Right hindlimb (tissue), 1 donor: Measurements from ENCODE around the gene DHCR7.

Experiments
- DNase-seq: peaks from one replicate; pipeline ENCODE4 v3.0.0-alpha.2; 2018

The DHCR7 gene

GRCh38 chr11:71456294-71456693 lies 8.1 kb upstream of the DHCR7 start:
- DNase-seq: no peak

GRCh38 chr11:71454470-71455113 lies 6.4 kb upstream of the DHCR7 start:
- no peak for DNase-seq

- no peak for DNase-seq
These were observed 5.7 kb upstream of the DHCR7 start for GRCh38 chr11:71453918-71454304.

GRCh38 chr11:71453037-71453917 lies 5.1 kb upstream of the DHCR7 start, which contains the start of gene NADSYN1:
Gene NADSYN1 (plus strand): TSS chr11:71453203. CDS start chr11:71453297, 94 bp downstream.
- peak; percentile 98 for DNase-seq

- DNase-seq: no peak
These were observed 4.2 kb upstream of the DHCR7 start for GRCh38 chr11:71452199-71453036.

GRCh38 chr11:71451596-71452198 lies 3.5 kb upstream of the DHCR7 start:
- no peak for DNase-seq

- DNase-seq: no peak
These were observed 2.7 kb upstream of the DHCR7 start for GRCh38 chr11:71450939-71451338.

- no peak for DNase-seq
These were observed 2.3 kb upstream of the DHCR7 start for GRCh38 chr11:71450507-71450906.

GRCh38 chr11:71449596-71449995 lies 1.4 kb upstream of the DHCR7 start:
- no peak for DNase-seq

GRCh38 chr11:71447791-71448256 lies 369 bp downstream of the DHCR7 start:
- DNase-seq: peak; percentile 60

- DNase-seq: no peak
These were observed 1.1 kb downstream of the DHCR7 start for GRCh38 chr11:71446942-71447688.

- DNase-seq: no peak
These were observed 2.0 kb downstream of the DHCR7 start for GRCh38 chr11:71446150-71446549.

- no peak for DNase-seq
These were observed 3.4 kb downstream of the DHCR7 start for GRCh38 chr11:71444811-71445210.

GRCh38 chr11:71443736-71444445 lies 4.3 kb downstream of the DHCR7 start:
- DNase-seq: no peak

GRCh38 chr11:71442880-71443279 lies 5.3 kb downstream of the DHCR7 start:
- no peak for DNase-seq

GRCh38 chr11:71442123-71442522 lies 6.1 kb downstream of the DHCR7 start:
- DNase-seq: no peak

GRCh38 chr11:71441251-71441650 lies 6.9 kb downstream of the DHCR7 start:
- no peak for DNase-seq

- DNase-seq: no peak
These were observed 8.0 kb downstream of the DHCR7 start for GRCh38 chr11:71440021-71440755.

GRCh38 chr11:71438650-71439049 lies 9.5 kb downstream of the DHCR7 start:
- DNase-seq: no peak

- no peak for DNase-seq
These were observed 10.3 kb downstream of the DHCR7 start for GRCh38 chr11:71437879-71438278.

- no peak for DNase-seq
These were observed 10.8 kb downstream of the DHCR7 start for GRCh38 chr11:71437399-71437798.
